Measurements from ENCODE around the gene DNHD1.

DNHD1 gene

DNA sequence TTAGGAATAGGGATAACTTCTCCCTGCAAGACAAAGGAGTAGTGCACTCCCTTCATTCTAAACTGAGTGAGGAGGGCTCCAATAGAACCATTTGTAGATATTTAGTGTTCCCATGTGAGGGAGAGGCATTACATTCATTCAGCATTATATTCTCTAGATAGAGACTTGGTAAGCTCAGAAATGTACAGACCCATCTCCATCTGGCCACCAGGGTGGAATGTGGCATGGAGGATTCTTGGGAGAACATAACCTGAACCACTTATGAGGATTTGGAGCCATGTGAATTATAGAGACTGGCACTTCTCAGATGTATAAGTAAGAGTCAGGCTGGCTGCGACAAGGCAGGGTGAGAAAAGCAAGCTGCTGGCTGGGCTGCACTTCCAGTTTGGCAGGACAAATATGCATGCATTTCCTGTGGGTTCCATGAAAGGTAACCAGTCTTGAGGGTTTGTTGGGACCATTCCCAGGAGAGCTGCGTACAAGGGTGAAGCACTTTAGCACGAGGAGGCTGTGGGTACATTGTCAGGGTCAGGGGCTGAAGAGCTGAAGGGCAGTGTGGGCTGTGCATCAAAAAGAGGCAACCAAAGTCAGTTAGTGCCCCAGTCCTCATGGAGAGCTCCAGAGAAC is 97.2 kb downstream of the DNHD1 start:
- DNase-seq (ENCODE audit: low spot score): no peak

DNA sequence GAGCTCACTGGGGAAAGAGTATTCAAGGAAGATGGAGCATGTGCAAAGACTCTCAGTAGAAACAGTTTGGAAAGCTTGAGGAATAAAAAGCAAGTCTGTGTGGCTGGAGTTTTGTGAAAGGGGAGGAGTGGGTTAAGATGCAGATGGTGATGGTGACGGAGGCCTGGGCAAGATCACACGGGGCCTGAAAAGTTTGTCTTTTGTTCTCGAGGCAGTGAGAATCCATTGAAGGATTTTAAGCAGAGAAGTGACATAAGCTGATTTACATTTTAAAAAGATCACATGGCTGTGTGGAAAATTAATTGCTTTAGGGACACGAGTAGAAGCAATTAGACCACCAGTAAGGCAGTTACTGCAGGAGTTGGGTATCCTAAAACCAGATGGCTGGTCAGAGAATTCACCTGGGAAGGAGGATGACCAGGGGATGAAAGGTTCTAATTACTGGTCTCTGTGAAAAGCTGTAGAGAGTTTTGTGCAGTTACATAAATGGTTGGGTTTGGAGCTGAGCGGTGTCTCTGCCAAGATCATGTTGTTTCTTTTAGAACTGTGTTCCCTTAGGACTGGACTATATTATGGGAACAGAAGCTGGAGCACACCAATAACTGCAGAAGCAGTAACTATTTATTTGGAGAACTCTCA is 99.3 kb downstream of the DNHD1 start:
- DNase-seq (ENCODE audit: low spot score): no peak

DNA sequence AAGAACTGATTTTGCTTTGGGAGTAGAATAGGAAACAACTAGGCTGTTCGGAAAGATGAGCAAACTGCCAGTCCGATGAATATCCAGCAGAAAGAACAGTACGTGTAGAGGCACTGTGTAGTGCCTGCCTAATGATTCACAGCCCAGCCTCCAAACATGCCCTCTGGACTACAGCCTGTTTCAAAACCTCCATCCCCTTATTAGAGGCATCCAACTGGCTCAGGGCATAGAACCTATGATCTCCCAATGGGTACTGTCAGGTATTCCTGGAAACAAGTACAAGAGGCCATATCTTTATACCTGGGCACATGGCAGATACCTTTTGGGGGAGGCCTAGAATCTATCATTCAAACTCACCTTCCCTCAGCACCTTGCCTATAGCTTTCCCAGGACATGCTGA is 101.5 kb downstream of the DNHD1 start:
- no peak for DNase-seq (ENCODE audit: low spot score)

DNA sequence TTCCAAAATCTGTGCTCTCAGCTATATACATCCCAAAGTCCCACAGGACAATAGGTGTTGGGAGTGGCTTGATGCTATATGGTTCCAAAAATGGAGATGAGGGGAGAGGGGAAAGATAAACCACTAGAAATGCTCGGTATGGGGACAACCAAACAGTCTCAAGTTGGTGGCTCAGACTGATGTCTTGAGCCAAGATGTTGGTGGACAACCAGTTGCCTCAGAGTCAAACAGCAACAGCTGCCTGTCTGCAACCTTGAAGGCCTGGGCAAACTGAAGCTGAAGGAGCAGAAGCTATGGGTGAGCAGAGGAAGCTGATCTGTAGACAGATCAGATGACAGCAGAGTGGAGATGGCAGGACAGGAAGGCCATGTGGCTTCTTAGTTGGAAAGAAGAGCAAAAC is 102.4 kb downstream of the DNHD1 start:
- DNase-seq (ENCODE audit: low spot score): no peak

DNA sequence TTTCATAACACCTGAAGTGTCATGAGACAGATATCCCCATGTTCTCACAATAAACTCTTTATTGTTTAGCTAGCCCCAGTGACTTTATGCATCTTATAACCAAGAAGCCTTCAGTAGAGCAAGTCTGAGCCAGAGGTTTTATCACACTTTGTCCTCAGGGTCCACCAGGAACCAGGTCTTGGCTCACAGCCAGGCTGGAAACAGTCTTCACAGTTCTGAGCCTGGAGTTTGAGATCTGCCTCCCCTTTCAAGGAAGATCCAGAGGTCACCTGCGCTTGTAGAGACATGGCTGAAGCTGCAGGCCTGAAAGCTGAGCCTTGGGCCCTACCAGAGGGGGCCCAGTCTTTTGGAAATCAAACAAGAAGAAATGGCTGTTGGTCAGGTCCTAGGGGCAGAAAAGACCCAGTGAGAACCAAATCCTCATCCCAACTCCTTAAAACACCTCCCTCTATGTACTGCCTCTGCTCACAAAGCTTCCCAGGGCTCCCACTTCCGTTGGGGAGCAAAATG is 102.9 kb downstream of the DNHD1 start:
- DNase-seq (ENCODE audit: low spot score): no peak

DNA sequence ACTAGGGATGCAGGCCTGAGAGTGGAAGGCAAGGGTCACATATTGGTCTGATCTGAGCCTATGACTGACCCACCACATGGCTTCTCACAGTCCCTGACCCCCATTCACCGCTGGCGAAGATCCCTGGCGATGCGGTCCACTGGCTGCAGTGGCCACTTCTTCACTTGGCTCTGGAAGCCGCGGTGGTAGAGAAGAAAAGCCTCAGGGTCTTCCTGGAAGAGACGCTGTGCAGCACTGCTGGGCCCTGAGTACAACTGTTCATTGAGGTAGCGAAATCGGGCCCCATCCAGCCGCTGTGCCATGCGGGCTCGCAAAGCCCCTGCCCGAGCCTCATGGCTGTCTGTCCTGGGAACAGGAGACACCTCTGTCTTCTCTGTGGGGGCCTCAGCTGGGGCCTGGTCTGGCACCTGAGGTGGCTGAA is 104.0 kb downstream of the DNHD1 start:
- no peak for DNase-seq (ENCODE audit: low spot score)

DNA sequence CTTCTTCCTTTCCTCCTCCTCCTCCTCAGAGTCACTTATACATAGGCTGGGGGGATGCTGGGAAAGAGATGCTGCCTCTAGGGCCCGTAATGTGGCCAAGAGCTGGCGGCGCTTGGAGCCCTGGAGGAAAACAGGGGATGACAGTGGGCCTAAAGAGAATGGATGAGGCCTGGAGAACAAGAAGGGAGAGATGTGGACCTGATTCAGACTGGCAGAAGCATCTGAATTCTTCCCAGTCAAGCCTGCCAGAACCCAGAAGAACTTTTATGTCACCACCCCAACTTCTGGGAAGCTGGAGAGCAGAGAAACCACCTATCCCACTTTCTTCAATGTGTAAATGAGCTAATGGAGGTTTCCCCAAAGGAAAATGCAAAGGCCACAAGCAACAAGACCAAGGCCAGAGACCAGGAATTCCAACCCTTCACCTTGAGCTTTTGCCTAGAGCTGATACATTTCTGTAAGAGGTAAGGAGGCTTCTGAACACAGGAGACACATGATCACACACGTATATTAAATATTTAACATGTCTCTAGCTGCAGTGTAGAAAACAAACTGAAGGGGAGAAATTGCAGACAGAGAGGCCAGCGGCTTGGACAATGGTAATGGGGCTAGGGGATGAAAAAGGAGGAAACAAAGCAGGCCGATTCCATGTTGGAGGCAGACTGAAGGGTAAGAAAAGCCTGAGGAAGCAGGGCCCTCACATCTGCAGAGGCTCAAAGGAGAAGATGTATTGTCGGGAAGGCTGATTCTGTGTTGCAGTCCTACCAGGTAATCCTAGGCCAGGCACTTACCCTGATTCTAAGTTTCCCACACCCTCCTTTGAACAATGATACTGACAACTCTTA is 105.2 kb downstream of the DNHD1 start:
- no peak for DNase-seq (ENCODE audit: low spot score)

DNA sequence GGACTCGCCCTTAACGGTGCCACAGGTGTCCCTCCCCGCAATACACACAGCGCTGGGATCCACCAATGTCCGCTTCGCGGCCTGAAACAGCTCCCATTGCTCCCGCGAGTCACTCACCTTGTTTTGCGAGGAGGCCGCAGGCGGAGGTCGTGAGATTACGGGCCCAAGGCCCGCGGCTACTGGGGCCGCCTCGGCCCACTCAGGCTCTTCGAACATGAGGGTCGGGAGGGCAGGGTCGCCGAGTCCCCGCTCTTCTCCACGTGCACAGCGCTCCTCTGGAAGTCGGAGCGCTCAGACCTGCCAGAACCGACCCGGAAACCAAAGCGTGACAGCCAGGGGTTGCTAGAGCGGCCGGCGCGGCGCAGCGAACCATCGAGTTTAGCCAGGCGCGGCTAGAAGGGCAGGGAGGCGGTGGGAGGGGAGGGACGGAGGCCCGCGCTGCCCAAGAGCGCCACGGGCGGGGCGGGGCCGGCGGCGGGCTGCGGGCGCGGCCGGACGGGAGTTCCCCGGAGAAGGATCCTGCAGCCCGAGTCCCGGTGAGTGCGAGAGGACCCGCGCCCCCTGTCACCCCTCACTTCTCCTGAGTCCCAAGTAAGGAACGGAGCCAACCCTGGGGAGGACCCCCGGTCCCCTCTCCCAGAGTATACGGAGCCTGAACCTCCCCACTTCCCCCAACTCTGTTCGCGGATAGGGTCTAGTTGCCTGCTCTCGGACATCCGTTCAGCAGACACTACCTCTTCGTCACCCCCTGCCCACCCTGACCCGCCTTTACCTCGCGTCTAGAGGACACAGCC is 106.4 kb downstream of the DNHD1 start, which contains the start of the genes ILK and RRP8:
TSS of gene ILK (plus strand) at position 488 of the 794 bp plus-strand sequence. CDS start 498 bp downstream, outside the sequence.
TSS of gene RRP8 (minus strand) at position 330 of the 794 bp plus-strand sequence. CDS start at position 216, 114 bp downstream.
- peak; percentile 91 for DNase-seq (ENCODE audit: low spot score)

DNA sequence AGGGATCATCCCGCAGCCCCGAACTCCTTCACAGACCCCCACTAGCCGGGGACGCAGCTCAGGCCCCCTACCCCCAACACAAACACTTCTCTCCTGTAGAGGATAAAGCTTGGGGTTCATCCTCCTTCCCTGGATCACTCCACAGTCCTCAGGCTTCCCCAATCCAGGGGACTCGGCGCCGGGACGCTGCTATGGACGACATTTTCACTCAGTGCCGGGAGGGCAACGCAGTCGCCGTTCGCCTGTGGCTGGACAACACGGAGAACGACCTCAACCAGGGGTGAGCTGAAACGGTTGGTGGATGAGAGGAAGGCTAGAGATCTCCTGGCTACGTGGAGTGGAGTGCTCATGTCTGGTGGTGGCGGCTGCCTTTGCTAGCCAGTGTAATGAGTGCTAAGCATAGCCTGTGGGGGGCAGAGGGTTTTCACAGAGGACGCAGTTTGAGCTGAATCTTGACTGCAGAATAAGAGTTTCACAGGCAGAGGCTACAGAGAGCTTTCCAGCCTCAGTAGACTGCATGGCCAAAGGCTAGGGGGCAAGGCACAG is 107.1 kb downstream of the DNHD1 start:
- DNase-seq (ENCODE audit: low spot score): peak; percentile 61

DNA sequence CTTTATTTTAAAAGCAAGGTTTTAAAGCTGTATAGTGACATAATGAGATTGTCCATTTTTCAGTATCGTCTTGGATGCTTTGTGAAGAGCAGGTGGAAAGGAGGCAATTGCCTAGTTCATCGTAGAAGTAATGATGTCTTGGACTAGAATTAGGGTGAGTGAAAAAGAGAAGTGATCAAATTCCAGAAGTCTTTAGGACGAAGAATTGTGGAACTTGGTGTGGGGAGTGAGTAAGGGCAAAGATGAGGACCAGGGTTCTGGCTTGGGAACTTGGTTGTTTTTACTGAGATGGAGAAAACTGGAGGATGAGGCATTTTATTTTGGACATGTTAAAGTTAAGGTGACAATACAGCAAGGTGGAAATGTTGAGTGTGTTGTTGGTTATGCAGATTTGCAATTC is 107.7 kb downstream of the DNHD1 start:
- no peak for DNase-seq (ENCODE audit: low spot score)

DNA sequence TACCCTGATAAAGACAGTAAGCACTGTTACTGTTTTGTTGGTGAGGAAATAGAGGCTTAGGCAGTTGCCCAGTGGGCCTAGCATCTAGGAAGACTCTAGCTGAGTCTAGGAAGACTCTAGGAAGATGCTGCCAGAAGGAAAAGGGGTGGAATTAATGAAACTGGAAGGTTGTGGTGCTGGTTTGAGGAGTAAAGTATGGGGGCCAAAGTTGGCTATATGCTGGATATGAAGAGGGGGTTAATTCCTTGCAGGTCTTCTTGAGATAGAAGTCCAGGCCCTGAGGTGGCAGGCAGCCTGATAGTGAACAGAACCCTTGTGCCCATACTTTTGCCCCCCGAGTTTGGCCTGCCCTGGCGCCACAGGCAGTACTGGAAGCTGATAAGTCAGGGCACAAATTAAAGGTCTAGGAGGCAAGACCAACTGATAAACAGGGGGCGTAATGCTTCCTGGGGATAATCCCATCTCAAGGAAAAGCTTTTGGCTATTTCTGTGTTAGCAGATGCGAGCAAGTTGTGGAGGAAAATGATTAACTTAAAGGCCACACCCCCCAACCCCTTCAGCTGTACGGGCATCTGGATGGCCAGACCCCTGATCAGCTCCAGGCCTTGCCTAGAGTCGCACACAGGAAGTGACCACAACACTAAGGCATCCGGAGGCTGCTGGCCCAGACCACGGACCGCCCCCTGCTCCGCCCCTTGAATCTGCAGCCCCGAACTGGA is 109.5 kb downstream of the DNHD1 start:
- DNase-seq (ENCODE audit: low spot score): peak; percentile 97

DNA sequence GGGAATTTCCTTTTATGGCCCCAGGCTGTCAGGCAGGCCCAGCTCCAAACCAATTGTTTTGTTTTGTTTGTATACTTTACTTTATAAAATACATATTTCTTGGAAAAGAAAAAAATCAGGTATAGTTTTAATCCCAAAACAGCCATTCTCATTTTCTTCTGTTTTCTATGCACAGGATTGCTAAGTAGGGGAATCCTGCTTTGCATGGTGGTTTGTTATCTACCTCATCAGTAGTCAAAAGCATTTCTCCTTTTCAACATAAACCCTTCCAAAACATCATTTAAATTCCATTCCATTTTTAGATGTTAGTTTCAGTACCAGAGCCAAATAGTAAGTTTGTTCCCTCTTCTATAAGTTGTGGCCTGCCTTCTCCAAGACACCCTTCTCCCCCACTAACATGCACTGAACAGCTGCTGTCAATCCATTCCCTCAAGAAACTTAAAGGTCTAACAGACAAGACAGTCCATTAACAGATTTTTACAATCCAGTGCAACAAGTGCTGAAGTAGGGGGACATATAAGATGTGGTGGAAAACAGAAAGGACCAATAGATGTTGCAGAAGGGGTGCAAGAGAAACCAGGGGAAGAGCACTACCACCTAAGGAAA is 110.2 kb downstream of the DNHD1 start:
- DNase-seq (ENCODE audit: low spot score): no peak

DNA sequence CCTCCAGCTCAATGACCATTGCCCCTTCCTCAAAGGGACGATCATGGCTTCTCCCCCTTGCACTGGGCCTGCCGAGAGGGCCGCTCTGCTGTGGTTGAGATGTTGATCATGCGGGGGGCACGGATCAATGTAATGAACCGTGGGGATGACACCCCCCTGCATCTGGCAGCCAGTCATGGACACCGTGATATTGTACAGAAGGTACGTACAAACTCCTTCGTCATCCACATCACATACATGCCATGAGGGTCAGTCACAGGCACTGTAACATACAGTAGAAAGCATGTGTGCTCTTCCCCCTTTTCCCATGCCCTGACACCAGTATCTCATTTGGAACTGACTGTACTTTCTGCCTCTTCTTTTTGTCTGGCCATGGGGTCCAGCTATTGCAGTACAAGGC is 110.9 kb downstream of the DNHD1 start:
- no peak for DNase-seq (ENCODE audit: low spot score)

DNA sequence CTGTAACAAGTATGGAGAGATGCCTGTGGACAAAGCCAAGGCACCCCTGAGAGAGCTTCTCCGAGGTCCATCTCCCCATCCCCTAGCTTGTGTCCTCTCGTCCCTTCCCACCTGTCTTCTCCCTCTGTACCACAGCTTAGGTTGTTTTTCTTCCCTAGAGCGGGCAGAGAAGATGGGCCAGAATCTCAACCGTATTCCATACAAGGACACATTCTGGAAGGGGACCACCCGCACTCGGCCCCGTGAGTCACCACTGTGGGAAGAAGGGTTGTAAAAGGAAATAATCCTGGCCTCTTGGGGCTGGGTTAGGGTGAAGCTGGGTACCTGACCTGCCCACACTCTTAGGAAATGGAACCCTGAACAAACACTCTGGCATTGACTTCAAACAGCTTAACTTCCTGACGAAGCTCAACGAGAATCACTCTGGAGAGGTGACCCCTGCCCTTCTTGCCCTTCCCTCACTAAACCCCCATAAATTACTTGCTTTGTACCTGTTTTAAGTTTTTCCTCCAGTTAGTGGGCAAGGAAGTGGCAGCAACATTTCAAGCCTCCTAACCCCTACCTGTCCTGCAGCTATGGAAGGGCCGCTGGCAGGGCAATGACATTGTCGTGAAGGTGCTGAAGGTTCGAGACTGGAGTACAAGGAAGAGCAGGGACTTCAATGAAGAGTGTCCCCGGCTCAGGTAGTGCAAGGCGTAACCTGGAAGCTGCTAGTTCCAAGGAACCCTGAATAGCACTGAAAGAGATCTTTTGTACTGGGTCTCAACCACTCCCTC is 111.8 kb downstream of the DNHD1 start:
- no peak for DNase-seq (ENCODE audit: low spot score)

DNA sequence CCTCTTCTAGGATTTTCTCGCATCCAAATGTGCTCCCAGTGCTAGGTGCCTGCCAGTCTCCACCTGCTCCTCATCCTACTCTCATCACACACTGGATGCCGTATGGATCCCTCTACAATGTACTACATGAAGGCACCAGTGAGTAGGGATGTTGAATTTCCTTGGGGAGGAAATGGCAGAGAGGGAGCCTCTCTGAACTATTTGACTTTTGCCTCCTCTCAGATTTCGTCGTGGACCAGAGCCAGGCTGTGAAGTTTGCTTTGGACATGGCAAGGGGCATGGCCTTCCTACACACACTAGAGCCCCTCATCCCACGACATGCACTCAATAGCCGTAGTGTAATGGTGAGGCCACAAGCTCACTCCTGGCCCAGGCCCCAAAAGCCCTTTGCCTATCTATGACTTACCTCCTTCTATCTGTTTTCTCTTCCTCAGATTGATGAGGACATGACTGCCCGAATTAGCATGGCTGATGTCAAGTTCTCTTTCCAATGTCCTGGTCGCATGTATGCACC is 112.5 kb downstream of the DNHD1 start:
- no peak for DNase-seq (ENCODE audit: low spot score)

DNA sequence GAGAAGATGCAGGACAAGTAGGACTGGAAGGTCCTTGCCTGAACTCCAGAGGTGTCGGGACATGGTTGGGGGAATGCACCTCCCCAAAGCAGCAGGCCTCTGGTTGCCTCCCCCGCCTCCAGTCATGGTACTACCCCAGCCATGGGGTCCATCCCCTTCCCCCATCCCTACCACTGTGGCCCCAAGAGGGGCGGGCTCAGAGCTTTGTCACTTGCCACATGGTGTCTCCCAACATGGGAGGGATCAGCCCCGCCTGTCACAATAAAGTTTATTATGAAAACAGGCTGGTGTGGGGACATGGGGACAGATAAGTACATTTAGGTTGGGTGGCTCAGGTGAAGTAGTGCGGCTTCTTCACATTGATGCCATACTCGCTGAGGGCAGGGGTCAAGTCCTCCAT is 113.5 kb downstream of the DNHD1 start:
- no peak for DNase-seq (ENCODE audit: low spot score)

DNA sequence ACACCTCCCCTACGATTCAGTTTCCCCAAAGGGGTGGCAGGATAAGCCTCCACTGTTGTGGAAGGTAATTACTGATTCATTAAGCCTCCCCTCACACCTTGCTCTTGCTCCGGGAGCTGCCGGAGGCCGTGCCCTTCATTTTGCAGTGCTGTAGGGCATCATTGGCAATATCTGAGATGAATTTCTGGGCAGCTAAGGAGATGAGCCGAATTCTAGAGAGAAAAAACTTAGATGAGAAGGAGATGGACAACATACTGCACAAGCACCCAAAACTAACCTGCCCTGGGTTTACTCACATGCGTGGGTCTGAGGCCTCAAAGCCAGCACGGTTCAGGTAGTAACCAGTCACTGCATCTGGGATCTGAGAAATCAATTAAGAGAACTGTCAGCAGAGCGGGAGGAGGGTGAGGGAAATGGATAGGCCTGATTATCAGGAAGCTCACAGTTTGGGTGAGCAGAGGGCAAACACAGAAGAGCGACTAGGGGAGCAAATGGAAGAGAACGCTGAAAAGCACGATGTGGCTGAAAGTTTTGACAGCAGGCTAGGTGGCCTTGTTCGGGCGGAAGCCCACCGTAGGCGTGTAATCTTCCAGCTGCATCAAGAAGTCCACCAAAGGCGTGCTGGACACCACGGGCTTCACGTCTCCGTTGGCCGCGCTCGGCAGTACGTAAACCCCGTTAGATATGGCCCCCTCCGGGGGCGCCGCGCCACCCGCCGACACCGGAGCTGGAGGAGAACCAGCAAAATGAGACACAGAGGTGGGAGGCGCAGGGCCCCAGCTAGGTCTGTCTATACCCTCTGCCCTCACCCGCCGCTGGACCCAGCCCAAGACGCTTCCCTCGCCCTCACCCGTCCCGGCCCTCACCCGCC is 114.2 kb downstream of the DNHD1 start:
- DNase-seq (ENCODE audit: low spot score): no peak

DNA sequence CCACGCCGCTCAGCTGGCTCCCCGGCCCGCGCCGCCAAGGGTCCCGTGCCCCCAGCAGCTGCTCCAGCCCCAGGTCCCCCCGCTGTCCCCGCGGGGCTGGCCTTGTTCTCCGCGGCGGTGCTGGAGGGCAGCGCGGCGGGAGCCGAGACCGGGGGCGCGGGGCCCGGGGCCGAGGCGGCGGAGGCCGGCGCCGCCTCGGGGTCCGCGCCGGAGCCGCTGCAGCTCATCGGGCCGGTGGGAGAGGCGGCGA is 114.8 kb downstream of the DNHD1 start:
- DNase-seq (ENCODE audit: low spot score): no peak
